GM12878 (cell line): ENCODE measurements around the gene PIP5K1A. TPM values are rescaled to one million over a fixed set of nuclear protein-coding genes. Genes with fewer than 3 reads are reported as not detected.

Source experiments
- ATAC-seq: fragments of 200-7000 bp; cut with Tn5 transposase; 3 replicates; pipeline ENCODE4 v1.9.1; 2020; ENCODE audit warnings: mild to moderate bottlenecking, moderate library complexity
- BruUV-seq: library from RNA; stranded (reverse); fragments of 400-500 nt; replicated peaks from 2 replicates; lab custom pipeline; 2021; lab: Mats Ljungman, UMichigan
- CTCF ChIA-PET: fragments of 300-600 bp; sonication (Branson Sonifier 250); formaldehyde crosslinking; extraction: SDS; loops from one replicate; lab custom pipeline; 2021; ENCODE audit warnings: inconsistent platforms; lab: Yijun Ruan, JAX
- POLR2A ChIA-PET: fragments of 350-600 bp; formaldehyde crosslinking; extraction: SDS; loops from one replicate; lab custom pipeline; 2021; ENCODE audit warnings: inconsistent platforms; lab: Charles Lee
- RAD21 ChIA-PET: fragments of 300-600 bp; sonication (Branson Sonifier 250); formaldehyde crosslinking; loops from one replicate; lab custom pipeline; 2023; ENCODE audit warnings: antibody characterized with exemption; ENCODE audit not compliant: unreplicated experiment; lab: Charles Lee
- SMC1A ChIA-PET: fragments of 300-600 bp; sonication (Branson Sonifier 250); formaldehyde crosslinking; loops from one replicate; lab custom pipeline; 2023; ENCODE audit not compliant: unreplicated experiment, uncharacterized antibody; lab: Charles Lee
- DNase-seq: peaks from one replicate; pipeline ENCODE4 v3.0.0-alpha.2; 2011; ENCODE audit warnings: low read depth, low spot score
- FAIRE-seq: peaks from 3 replicates; lab custom pipeline; 2011; peaks lifted over from hg19 to GRCh38; lab: Jason Lieb, UNC
- H2AFZ ChIP-seq: 2 replicates; pipeline ENCODE4 v1.6.0; 2011; ENCODE audit warnings: low read depth, low read length, control low read depth; ENCODE audit not compliant: control insufficient read depth
- H3K27ac ChIP-seq: 2 replicates; pipeline ENCODE4 v1.5.1; 2011; ENCODE audit warnings: control low read depth; ENCODE audit not compliant: control insufficient read depth, insufficient read depth
- H3K27me3 ChIP-seq, 2 experiments: replicated peaks in 1 of 2; 2 replicates each; pipeline versions ENCODE4 v1.6.0 to v1.6.1; 2011; ENCODE audit warnings: low read length in 1 of 2; ENCODE audit not compliant: control insufficient read depth in 2 of 2, insufficient read depth in 2 of 2
- H3K36me3 ChIP-seq, 2 experiments: 2 replicates each; pipeline ENCODE4 v1.5.1; 2011; ENCODE audit warnings: low read length in 1 of 2; ENCODE audit not compliant: control insufficient read depth in 2 of 2, insufficient read depth in 2 of 2
- H3K4me1 ChIP-seq: 2 replicates; pipeline ENCODE4 v1.6.1; 2011; ENCODE audit warnings: mild to moderate bottlenecking, low read length, moderate library complexity, mixed read lengths; ENCODE audit not compliant: control insufficient read depth, insufficient read depth
- H3K4me2 ChIP-seq: 2 replicates; pipeline ENCODE4 v1.6.0; 2011; ENCODE audit warnings: control low read depth; ENCODE audit not compliant: control insufficient read depth, insufficient read depth
- H3K4me3 ChIP-seq: fragments of 200-600 bp; sonication (generic); 2 replicates; pipeline ENCODE4 v1.5.1; 2016
- H3K79me2 ChIP-seq: 2 replicates; pipeline ENCODE4 v1.6.0; 2011; ENCODE audit warnings: low read length; ENCODE audit not compliant: control insufficient read depth, insufficient read depth
- H3K9ac ChIP-seq: 2 replicates; pipeline ENCODE4 v1.8.0; 2011; ENCODE audit warnings: low read length, control low read depth, mixed read lengths; ENCODE audit not compliant: control insufficient read depth, insufficient read depth
- H3K9me3 ChIP-seq: replicated peaks from 3 replicates; pipeline ENCODE4 v1.5.1; 2011; ENCODE audit warnings: mild to moderate bottlenecking, low read length; ENCODE audit not compliant: control insufficient read depth, insufficient read depth
- H4K20me1 ChIP-seq: 2 replicates; pipeline ENCODE4 v1.6.0; 2011; ENCODE audit not compliant: control insufficient read depth, insufficient read depth
- ASH2L ChIP-seq: fragments of 300-600, 200-600 bp; sonication (generic); IDR thresholded peaks from 2 replicates; pipeline ENCODE4 v1.6.1; 2017; ENCODE audit warnings: low read depth, mild to moderate bottlenecking, borderline replicate concordance
- BACH1 ChIP-seq: fragments of 450-650 bp; IDR thresholded peaks from 2 replicates; pipeline ENCODE4 v1.6.1; 2017; ENCODE audit warnings: mild to moderate bottlenecking, borderline replicate concordance
- ESRRA ChIP-seq: IDR thresholded peaks from 2 replicates; pipeline ENCODE4 v1.6.1; 2012; ENCODE audit warnings: mild to moderate bottlenecking, low read length, improper control_type of control experiment
- FOS ChIP-seq: IDR thresholded peaks from 3 replicates; pipeline ENCODE4 v1.6.1; 2011; ENCODE audit warnings: borderline replicate concordance; ENCODE audit not compliant: insufficient read length; ENCODE audit errors: extremely low read depth
- HDAC2 ChIP-seq: fragments of 200-600 bp; sonication (generic); IDR thresholded peaks from 2 replicates; pipeline ENCODE4 v1.6.1; 2017
- KAT2A ChIP-seq: conservative IDR thresholded peaks from 2 replicates; pipeline ENCODE4 v1.6.1; 2011; ENCODE audit warnings: low read depth, low read length; ENCODE audit not compliant: control insufficient read depth
- MTA3 ChIP-seq: IDR thresholded peaks from 2 replicates; pipeline ENCODE4 v1.6.1; 2012; ENCODE audit warnings: low read length, inconsistent platforms, borderline replicate concordance
- MYB ChIP-seq: fragments of 150-350 bp; IDR thresholded peaks from 2 replicates; pipeline ENCODE4 v1.6.1; 2014; ENCODE audit warnings: mild to moderate bottlenecking, low read depth, low read length, borderline replicate concordance
- NFXL1 ChIP-seq: fragments of 450-650 bp; IDR thresholded peaks from 2 replicates; pipeline ENCODE4 v1.6.1; 2017; ENCODE audit warnings: antibody characterized with exemption, mild to moderate bottlenecking, borderline replicate concordance
- NFYB ChIP-seq: IDR thresholded peaks from 2 replicates; pipeline ENCODE4 v1.6.1; 2011; ENCODE audit warnings: low read depth, mild to moderate bottlenecking, low read length, improper control_type of control experiment, moderate library complexity; ENCODE audit not compliant: insufficient read depth
- NRF1 ChIP-seq: conservative IDR thresholded peaks from 2 replicates; pipeline ENCODE4 v1.6.1; 2011; ENCODE audit warnings: mild to moderate bottlenecking, low read depth, low read length, improper control_type of control experiment
- POU2F2 ChIP-seq: IDR thresholded peaks from 3 replicates; pipeline ENCODE4 v1.6.1; 2011; ENCODE audit warnings: low read depth, mild to moderate bottlenecking, low read length, borderline replicate concordance
- RELA ChIP-seq: fragments of 450-650 bp; IDR thresholded peaks from 2 replicates; pipeline ENCODE4 v1.8.0; 2014; ENCODE audit warnings: borderline replicate concordance; ENCODE audit not compliant: partially characterized antibody
- RFX5 ChIP-seq: IDR thresholded peaks from 2 replicates; pipeline ENCODE4 v1.6.1; 2011; ENCODE audit warnings: low read depth, low read length, improper control_type of control experiment
- SMAD5 ChIP-seq: IDR thresholded peaks from 2 replicates; pipeline ENCODE4 v1.6.1; 2016; ENCODE audit warnings: antibody characterized with exemption, low read depth
- SPI1 ChIP-seq: IDR thresholded peaks from 2 replicates; pipeline ENCODE4 v1.6.1; 2011; ENCODE audit warnings: low read depth, mild to moderate bottlenecking, low read length, moderate library complexity, borderline replicate concordance; ENCODE audit not compliant: insufficient read depth
- STAT1 ChIP-seq: fragments of 450-650 bp; conservative IDR thresholded peaks from 2 replicates; pipeline ENCODE4 v1.6.1; 2014; ENCODE audit warnings: antibody characterized with exemption, mild to moderate bottlenecking
- WRNIP1 ChIP-seq: IDR thresholded peaks from 2 replicates; pipeline ENCODE4 v1.6.1; 2011; ENCODE audit warnings: low read depth, low read length, improper control_type of control experiment, borderline replicate concordance
- ZNF207 ChIP-seq: fragments of 450-650 bp; IDR thresholded peaks from 2 replicates; pipeline ENCODE4 v1.6.1; 2014; ENCODE audit warnings: antibody characterized with exemption, mild to moderate bottlenecking, borderline replicate concordance
- WGBS: methylation state at CpG from one replicate; pipeline ENCODE4 v1.1.6; 2016; ENCODE audit warnings: low lambda C conversion rate; ENCODE audit not compliant: insufficient replicate concordance, insufficient coverage; ENCODE audit errors: missing lambda C conversion rate; 5-methylcytosine and 5-hydroxymethylcytosine counted together
- in situ Hi-C: fragments of 300-500 bp; cut with MboI; formaldehyde crosslinking; loops from 9 replicates; pipeline ENCODE4 v1.14.3; 2018; ENCODE audit warnings: mixed read lengths
- intact Hi-C: fragments of 100-400 bp; cut with micrococcal nuclease; formaldehyde crosslinking; loops from one replicate; pipeline ENCODE4 v1.14.2; 2022; ENCODE audit not compliant: unreplicated experiment
- polyA plus RNA-seq, 11 experiments: library from polyadenylated mRNA; depleted of rRNA in 4 of 11; unstranded in 6 of 11; stranded (reverse) in 5 of 11; fragments of >200 nt; fragmentation: Nextera tagmentation in 4 of 11; fragmentation: Illumina TruSeq in 1 of 11; extraction: Ambion mirVana in 4 of 11; extraction: Trizol in 1 of 11; gene quantifications; 1 replicate in 1 of 11; 2 replicates in 10 of 11; pipeline versions ENCODE4 v1.2.1 to v1.2.3, GENCODE V29; 2011 to 2016; ENCODE audit warnings: inconsistent platforms in 2 of 11, missing spikeins in 2 of 11, low read depth in 1 of 11
- total RNA-seq, 4 experiments: library from RNA; depleted of rRNA in 3 of 4; stranded (reverse); fragments of >200 nt in 3 of 4; fragmentation: Illumina TruSeq in 1 of 4; extraction: Trizol in 1 of 4; gene quantifications; 2 replicates each; pipeline versions ENCODE4 v1.2.1 to v1.2.3, GENCODE V29; 2013 to 2021
- TF ChIP-seq, protein P1 (sequence below): fragments of 450-650 bp; formaldehyde crosslinking; IDR thresholded peaks from 2 replicates; pipeline ENCODE4 v1.4.0; 2022; ENCODE audit warnings: mild to moderate bottlenecking, moderate library complexity

The PIP5K1A gene
- total and polyA plus RNA-seq, 10 of the 15 experiments (the other 5 are each of a cell fraction or from before 2014, with no cell fraction given): 4.5 to 114 (median 51.5) TPM

DNA sequence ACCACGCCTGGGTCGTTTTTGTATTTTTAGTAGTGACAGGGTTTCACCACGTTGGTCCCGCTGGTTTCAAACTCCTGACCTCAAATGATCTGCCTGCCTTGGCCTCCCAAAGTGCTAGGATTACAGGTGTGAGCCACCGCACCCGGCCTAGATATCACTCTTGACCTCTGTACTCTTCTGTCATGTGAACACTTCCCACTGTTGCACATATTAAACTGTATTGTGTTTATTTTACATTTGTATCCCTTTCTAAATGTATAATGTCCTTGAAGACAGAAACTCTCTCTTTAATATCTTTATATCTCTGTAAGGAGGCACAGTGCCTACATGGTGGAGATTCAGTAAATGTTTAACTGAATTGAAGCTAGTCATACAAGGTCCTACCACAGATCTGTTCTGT is 36.9 kb downstream of the PIP5K1A start:
- no peaks in the 10 kb centered on the region for H3K79me2 ChIP-seq
- H3K4me1 ChIP-seq: peaks cover 8% of the 10 kb centered on the region; the same call in 1 of the 2 replicates
- no TSS peak for BruUV-seq
- H3K27ac ChIP-seq: no peak overlapping the region
- FAIRE-seq (no peak), ATAC-seq (no peak), DNase-seq (no peak)
- intact Hi-C loops (no loop called here), in situ Hi-C loops (no loop called here)
- no peak overlapping the region for H3K4me2 ChIP-seq
- H3K4me3 ChIP-seq: no peak overlapping the region
- H3K27me3 ChIP-seq: no peaks in the 10 kb centered on the region
- H3K36me3 ChIP-seq: peaks cover 20 to 49% of the 10 kb centered on the region in 2 experiments
- 91% methylated on average over 6 of the region's 6 CpGs for WGBS
- no peaks in the 10 kb centered on the region for H4K20me1 ChIP-seq
- H3K9me3 ChIP-seq: no peaks in the 10 kb centered on the region
- RAD21 ChIA-PET: no interaction called here
- TF ChIP-seq ASH2L: no peak
- TF ChIP-seq WRNIP1: no peak
- no peak for TF ChIP-seq MTA3
- TF ChIP-seq FOS: no peak
- TF ChIP-seq NFXL1: no peak
- TF ChIP-seq SMAD5: no peak
- TF ChIP-seq RELA: no peak
- no peak for TF ChIP-seq POU2F2
- no peak for TF ChIP-seq ZNF207
- no peak for TF ChIP-seq HDAC2
- no peak for TF ChIP-seq STAT1
- TF ChIP-seq, protein P1, sequence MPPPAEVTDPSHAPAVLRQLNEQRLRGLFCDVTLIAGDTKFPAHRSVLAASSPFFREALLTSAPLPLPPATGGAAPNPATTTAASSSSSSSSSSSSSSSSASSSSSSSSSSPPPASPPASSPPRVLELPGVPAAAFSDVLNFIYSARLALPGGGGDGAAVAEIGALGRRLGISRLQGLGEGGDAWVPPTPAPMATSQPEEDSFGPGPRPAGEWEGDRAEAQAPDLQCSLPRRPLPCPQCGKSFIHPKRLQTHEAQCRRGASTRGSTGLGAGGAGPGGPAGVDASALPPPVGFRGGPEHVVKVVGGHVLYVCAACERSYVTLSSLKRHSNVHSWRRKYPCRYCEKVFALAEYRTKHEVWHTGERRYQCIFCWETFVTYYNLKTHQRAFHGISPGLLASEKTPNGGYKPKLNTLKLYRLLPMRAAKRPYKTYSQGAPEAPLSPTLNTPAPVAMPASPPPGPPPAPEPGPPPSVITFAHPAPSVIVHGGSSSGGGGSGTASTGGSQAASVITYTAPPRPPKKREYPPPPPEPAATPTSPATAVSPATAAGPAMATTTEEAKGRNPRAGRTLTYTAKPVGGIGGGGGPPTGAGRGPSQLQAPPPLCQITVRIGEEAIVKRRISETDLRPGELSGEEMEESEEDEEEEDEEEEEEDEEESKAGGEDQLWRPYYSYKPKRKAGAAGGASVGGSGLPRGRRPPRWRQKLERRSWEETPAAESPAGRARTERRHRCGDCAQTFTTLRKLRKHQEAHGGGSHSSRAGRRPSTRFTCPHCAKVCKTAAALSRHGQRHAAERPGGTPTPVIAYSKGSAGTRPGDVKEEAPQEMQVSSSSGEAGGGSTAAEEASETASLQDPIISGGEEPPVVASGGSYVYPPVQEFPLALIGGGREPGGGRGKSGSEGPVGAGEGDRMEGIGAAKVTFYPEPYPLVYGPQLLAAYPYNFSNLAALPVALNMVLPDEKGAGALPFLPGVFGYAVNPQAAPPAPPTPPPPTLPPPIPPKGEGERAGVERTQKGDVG: no peak
- TF ChIP-seq NFYB: no peak
- TF ChIP-seq MYB: no peak
- no peak for TF ChIP-seq SPI1
- TF ChIP-seq ESRRA: no peak
- no peak for TF ChIP-seq KAT2A
- TF ChIP-seq BACH1: no peak
- TF ChIP-seq NRF1: no peak
- no peak for TF ChIP-seq RFX5
- POLR2A ChIA-PET: interaction anchor here (0.7 kb wide), 1 partner anchor 230 kb away, joined by 4 read pairs; no protein-coding TSS in a partner anchor
- SMC1A ChIA-PET: no interaction called here
- H2AFZ ChIP-seq: no peak overlapping the region
- CTCF ChIA-PET: interaction anchor here (0.6 to 1.2 kb wide), 2 partner anchors 15 to 121 kb away, joined by 3 read pairs; no protein-coding TSS in a partner anchor
- no peak overlapping the region for H3K9ac ChIP-seq
